Measurements from ENCODE around the gene BAZ1B.
"Not testable (repeated sequence)": the region's sequence is repeated elsewhere in the genome, so short reads cannot be mapped to it uniquely, and the experiment has no call there.

Gene BAZ1B

GRCh38 chr7:73447121-73447733 is 74.9 kb downstream of the BAZ1B start:
- DNase-seq (ENCODE audit: extremely low read depth in 1 of 2, low read depth in 1 of 2), result no peak

- no peak for DNase-seq (ENCODE audit: extremely low read depth in 1 of 2, low read depth in 1 of 2)
These were observed 75.4 kb downstream of the BAZ1B start for GRCh38 chr7:73446682-73447081.

GRCh38 chr7:73443548-73444255 is 78.4 kb downstream of the BAZ1B start:
- no peak for DNase-seq (ENCODE audit: extremely low read depth in 1 of 2, low read depth in 1 of 2)

- no peak for DNase-seq (ENCODE audit: extremely low read depth in 1 of 2, low read depth in 1 of 2)
These were observed 79.1 kb downstream of the BAZ1B start for GRCh38 chr7:73442903-73443500.

GRCh38 chr7:73442222-73442902 is 79.7 kb downstream of the BAZ1B start:
- no peak for DNase-seq (ENCODE audit: extremely low read depth in 1 of 2, low read depth in 1 of 2)

GRCh38 chr7:73439410-73439704 is 82.7 kb downstream of the BAZ1B start:
- no peak for DNase-seq (ENCODE audit: extremely low read depth in 1 of 2, low read depth in 1 of 2)

GRCh38 chr7:73438547-73439409 is 83.3 kb downstream of the BAZ1B start:
- no peak for DNase-seq (ENCODE audit: extremely low read depth in 1 of 2, low read depth in 1 of 2)

- no peak for DNase-seq (ENCODE audit: extremely low read depth in 1 of 2, low read depth in 1 of 2)
These were observed 84.3 kb downstream of the BAZ1B start for GRCh38 chr7:73437621-73438416.

- DNase-seq (ENCODE audit: extremely low read depth in 1 of 2, low read depth in 1 of 2), result no peak
These were observed 85.0 kb downstream of the BAZ1B start for GRCh38 chr7:73437091-73437490.

GRCh38 chr7:73436031-73436929 is 85.8 kb downstream of the BAZ1B start:
- no peak for DNase-seq (ENCODE audit: extremely low read depth in 1 of 2, low read depth in 1 of 2)

- DNase-seq (ENCODE audit: extremely low read depth in 1 of 2, low read depth in 1 of 2), result no peak
These were observed 86.6 kb downstream of the BAZ1B start for GRCh38 chr7:73435471-73436009.

GRCh38 chr7:73434701-73435069 is 87.4 kb downstream of the BAZ1B start:
- DNase-seq (ENCODE audit: extremely low read depth in 1 of 2, low read depth in 1 of 2), result no peak

GRCh38 chr7:73433924-73434700 is 88.0 kb downstream of the BAZ1B start:
- DNase-seq (ENCODE audit: extremely low read depth in 1 of 2, low read depth in 1 of 2), result no peak

GRCh38 chr7:73432676-73433075 is 89.4 kb downstream of the BAZ1B start:
- DNase-seq (ENCODE audit: extremely low read depth in 1 of 2, low read depth in 1 of 2), result no peak

GRCh38 chr7:73431041-73431835 is 90.9 kb downstream of the BAZ1B start:
- no peak for DNase-seq (ENCODE audit: extremely low read depth in 1 of 2, low read depth in 1 of 2)

- DNase-seq (ENCODE audit: extremely low read depth in 1 of 2, low read depth in 1 of 2), result not testable (repeated sequence)
These were observed 91.6 kb downstream of the BAZ1B start for GRCh38 chr7:73430540-73430939.
